Neuron (in vitro differentiated cells): ENCODE data around the gene CCNY.
"Not testable (repeated sequence)": the region's sequence is repeated elsewhere in the genome, so short reads cannot be mapped to it uniquely, and the experiment has no call there.

Experiments used
- H2AFZ ChIP-seq: one replicate; pipeline ENCODE4 v1.6.1; 2013; ENCODE audit warnings: low read depth, mild to moderate bottlenecking, inconsistent platforms, low read length, moderate library complexity
- H3K27me3 ChIP-seq: one replicate; pipeline ENCODE4 v1.6.1; 2013; ENCODE audit warnings: low read length; ENCODE audit not compliant: insufficient read depth
- H3K36me3 ChIP-seq: one replicate; pipeline ENCODE4 v1.6.1; 2013; ENCODE audit warnings: low read length; ENCODE audit not compliant: insufficient read depth
- H3K4me1 ChIP-seq: one replicate; pipeline ENCODE4 v1.6.1; 2013; ENCODE audit warnings: low read length; ENCODE audit not compliant: insufficient read depth
- H3K4me3 ChIP-seq: 2 replicates; pipeline ENCODE4 v1.5.1; 2013; ENCODE audit warnings: mild to moderate bottlenecking, low read length, moderate library complexity
- H3K9me3 ChIP-seq: one replicate; pipeline ENCODE4 v1.6.1; 2013; ENCODE audit warnings: low read length

Gene CCNY

GRCh38 chr10:35352512-35352911 is 16.2 kb downstream of the CCNY start:
- Histone ChIP-seq H3K27me3 (no peaks in the 10 kb centered on the region), H3K36me3 (no peaks in the 10 kb centered on the region), H2AFZ (no peak overlapping the region), H3K9me3 (peaks cover 1% of the 10 kb centered on the region), H3K4me1 (peaks cover 6% of the 10 kb centered on the region), H3K4me3 (no peak overlapping the region)

GRCh38 chr10:35353395-35353794 is 17.1 kb downstream of the CCNY start:
- Histone ChIP-seq H3K27me3 (no peaks in the 10 kb centered on the region), H2AFZ (no peak overlapping the region), H3K9me3 (peaks cover 1% of the 10 kb centered on the region), H3K36me3 (no peaks in the 10 kb centered on the region), H3K4me1 (peaks cover 3% of the 10 kb centered on the region), H3K4me3 (no peak overlapping the region)

GRCh38 chr10:35353805-35354204 is 17.5 kb downstream of the CCNY start:
- Histone ChIP-seq H3K27me3 (no peaks in the 10 kb centered on the region), H3K9me3 (peaks cover 1% of the 10 kb centered on the region), H2AFZ (no peak overlapping the region), H3K36me3 (no peaks in the 10 kb centered on the region), H3K4me3 (no peak overlapping the region), H3K4me1 (no peaks in the 10 kb centered on the region)

- not testable (repeated sequence) for H3K4me1 ChIP-seq, H3K9me3 ChIP-seq, H2AFZ ChIP-seq, H3K4me3 ChIP-seq, H3K36me3 ChIP-seq, H3K27me3 ChIP-seq
These were observed 17.9 kb downstream of the CCNY start for GRCh38 chr10:35354257-35354656.

- Histone ChIP-seq H3K36me3 (no peaks in the 10 kb centered on the region), H3K4me1 (no peaks in the 10 kb centered on the region), H3K9me3 (peaks cover 1% of the 10 kb centered on the region), H3K4me3 (no peak overlapping the region), H3K27me3 (no peaks in the 10 kb centered on the region), H2AFZ (no peak overlapping the region)
These were observed 19.8 kb downstream of the CCNY start for GRCh38 chr10:35355971-35356724.

- Histone ChIP-seq H3K36me3 (no peaks in the 10 kb centered on the region), H2AFZ (no peak overlapping the region), H3K27me3 (no peaks in the 10 kb centered on the region), H3K9me3 (peaks cover 1% of the 10 kb centered on the region), H3K4me1 (no peaks in the 10 kb centered on the region), H3K4me3 (no peak overlapping the region)
These were observed 20.4 kb downstream of the CCNY start for GRCh38 chr10:35356725-35357092.

- H3K9me3 ChIP-seq, result no peaks in the 10 kb centered on the region
- no peak overlapping the region for H3K4me3 ChIP-seq
- H3K27me3 ChIP-seq, result no peaks in the 10 kb centered on the region
- no peaks in the 10 kb centered on the region for H3K4me1 ChIP-seq
- no peaks in the 10 kb centered on the region for H3K36me3 ChIP-seq
- H2AFZ ChIP-seq, result no peak overlapping the region
These were observed 22.7 kb downstream of the CCNY start for GRCh38 chr10:35359056-35359455.

- H3K4me1 ChIP-seq, result no peaks in the 10 kb centered on the region
- no peaks in the 10 kb centered on the region for H3K36me3 ChIP-seq
- no peak overlapping the region for H3K4me3 ChIP-seq
- H2AFZ ChIP-seq, result no peak overlapping the region
- H3K27me3 ChIP-seq, result no peaks in the 10 kb centered on the region
- H3K9me3 ChIP-seq, result no peaks in the 10 kb centered on the region
These were observed 23.6 kb downstream of the CCNY start for GRCh38 chr10:35359873-35360272.

GRCh38 chr10:35362701-35363350 is 26.5 kb downstream of the CCNY start:
- no peak overlapping the region for H3K4me3 ChIP-seq
- no peaks in the 10 kb centered on the region for H3K27me3 ChIP-seq
- H3K36me3 ChIP-seq, result no peaks in the 10 kb centered on the region
- no peaks in the 10 kb centered on the region for H3K9me3 ChIP-seq
- no peaks in the 10 kb centered on the region for H3K4me1 ChIP-seq
- no peak overlapping the region for H2AFZ ChIP-seq

- Histone ChIP-seq H3K27me3 (no peaks in the 10 kb centered on the region), H3K4me3 (no peak overlapping the region), H3K9me3 (no peaks in the 10 kb centered on the region), H3K4me1 (no peaks in the 10 kb centered on the region), H2AFZ (no peak overlapping the region), H3K36me3 (no peaks in the 10 kb centered on the region)
These were observed 27.3 kb downstream of the CCNY start for GRCh38 chr10:35363587-35363986.

- H3K27me3 ChIP-seq, result no peaks in the 10 kb centered on the region
- no peaks in the 10 kb centered on the region for H3K4me1 ChIP-seq
- H2AFZ ChIP-seq, result no peak overlapping the region
- H3K36me3 ChIP-seq, result no peaks in the 10 kb centered on the region
- H3K9me3 ChIP-seq, result no peaks in the 10 kb centered on the region
- no peak overlapping the region for H3K4me3 ChIP-seq
These were observed 28.5 kb downstream of the CCNY start for GRCh38 chr10:35364808-35365207.

- Histone ChIP-seq H3K4me3 (no peak overlapping the region), H2AFZ (no peak overlapping the region), H3K27me3 (no peaks in the 10 kb centered on the region), H3K4me1 (no peaks in the 10 kb centered on the region), H3K9me3 (no peaks in the 10 kb centered on the region), H3K36me3 (no peaks in the 10 kb centered on the region)
These were observed 29.7 kb downstream of the CCNY start for GRCh38 chr10:35365994-35366393.

- no peak overlapping the region for H3K4me3 ChIP-seq
- no peaks in the 10 kb centered on the region for H3K27me3 ChIP-seq
- H2AFZ ChIP-seq, result no peak overlapping the region
- H3K4me1 ChIP-seq, result no peaks in the 10 kb centered on the region
- no peaks in the 10 kb centered on the region for H3K9me3 ChIP-seq
- H3K36me3 ChIP-seq, result no peaks in the 10 kb centered on the region
These were observed 31.0 kb downstream of the CCNY start for GRCh38 chr10:35367107-35367859.
